Common myeloid progenitor, CD34-positive (primary cell): ENCODE results near the gene CAMK1D.

Experiments
- CTCF ChIA-PET: fragments of 350-600 bp; sonication (Branson Sonifier 250); formaldehyde crosslinking; loops from one replicate; lab custom pipeline; 2021; ENCODE audit warnings: antibody characterized with exemption; lab: Charles Lee
- POLR2A ChIA-PET: fragments of 350-600 bp; sonication (Branson Sonifier 250); formaldehyde crosslinking; loops from one replicate; lab custom pipeline; 2021; ENCODE audit warnings: antibody characterized with exemption; lab: Charles Lee
- DNase-seq, 3 donors: peaks; one replicate each; pipeline versions ENCODE4 v3.0.0 to v3.0.0-alpha.2; 2013
- H3K27ac ChIP-seq, 2 experiments: 1 replicate in 1 of 2; 2 replicates in 1 of 2; pipeline ENCODE4 v1.7.0; 2013; ENCODE audit warnings: inconsistent platforms in 2 of 2, low read length in 2 of 2, mild to moderate bottlenecking in 2 of 2, low read depth in 1 of 2, moderate library complexity in 1 of 2; ENCODE audit not compliant: severe bottlenecking in 2 of 2, insufficient read depth in 1 of 2, poor library complexity in 1 of 2
- H3K27me3 ChIP-seq, 5 experiments: replicated peaks in 2 of 5; 1 replicate in 3 of 5; 2 replicates in 2 of 5; pipeline versions ENCODE4 v1.6.1 to v1.7.0; 2013; ENCODE audit warnings: low read length in 4 of 5, mild to moderate bottlenecking in 2 of 5, moderate library complexity in 2 of 5, inconsistent platforms in 1 of 5; ENCODE audit not compliant: insufficient read depth in 5 of 5, control insufficient read depth in 4 of 5
- H3K36me3 ChIP-seq, 4 experiments: 1 replicate in 2 of 4; 2 replicates in 2 of 4; pipeline versions ENCODE4 v1.6.1 to v1.7.0; 2013; ENCODE audit warnings: low read length in 3 of 4, control low read depth in 1 of 4, mild to moderate bottlenecking in 1 of 4; ENCODE audit not compliant: control insufficient read depth in 4 of 4, insufficient read depth in 4 of 4
- H3K4me1 ChIP-seq, 4 experiments: 1 replicate in 3 of 4; 2 replicates in 1 of 4; pipeline versions ENCODE4 v1.6.1 to v1.7.1; 2013; ENCODE audit warnings: low read length in 3 of 4, mild to moderate bottlenecking in 3 of 4, control low read depth in 1 of 4, inconsistent platforms in 1 of 4, moderate library complexity in 1 of 4; ENCODE audit not compliant: control insufficient read depth in 4 of 4, insufficient read depth in 4 of 4; ENCODE audit errors: control extremely low read depth in 1 of 4
- H3K4me3 ChIP-seq, 7 experiments: 1 replicate in 4 of 7; 2 replicates in 3 of 7; pipeline versions ENCODE4 v1.5.1 to v1.7.0; 2013; ENCODE audit warnings: mild to moderate bottlenecking in 7 of 7, low read length in 6 of 7, moderate library complexity in 6 of 7, inconsistent platforms in 2 of 7, low read depth in 2 of 7, control low read depth in 1 of 7; ENCODE audit not compliant: insufficient read depth in 4 of 7, control insufficient read depth in 1 of 7; ENCODE audit errors: extremely low read depth in 1 of 7
- H3K9me3 ChIP-seq, 5 experiments: 1 replicate in 4 of 5; 2 replicates in 1 of 5; pipeline versions ENCODE4 v1.6.1 to v1.7.1; 2013; ENCODE audit warnings: low read length in 4 of 5, mild to moderate bottlenecking in 2 of 5, inconsistent platforms in 1 of 5, low read depth in 1 of 5, moderate library complexity in 1 of 5; ENCODE audit not compliant: control insufficient read depth in 4 of 5, insufficient read depth in 2 of 5; ENCODE audit errors: control extremely low read depth in 1 of 5
- WGBS: methylation state at CpG from one replicate; pipeline ENCODE4 v1.1.5; 2013; ENCODE audit not compliant: insufficient coverage; 5-methylcytosine and 5-hydroxymethylcytosine counted together

Gene CAMK1D

GRCh38 chr10:12650122-12650521, 300.8 kb downstream of the CAMK1D start:
- no peak for DNase-seq
- Histone ChIP-seq H3K4me3 (no peak overlapping the region), H3K9me3 (peaks cover 0 to 12% (median 6%) of the 10 kb centered on the region in 5 experiments), H3K27me3 (no peaks in the 10 kb centered on the region), H3K36me3 (peaks cover 0 to 13% (median 5%) of the 10 kb centered on the region in 4 experiments), H3K4me1 (no peaks in the 10 kb centered on the region), H3K27ac (no peak overlapping the region)
- WGBS: 99% methylated on average over 7 of the region's 8 CpGs
- ChIA-PET CTCF (interaction anchor here (1.1 kb wide), 1 partner anchor 58 kb away, joined by 3 read pairs; no protein-coding TSS in a partner anchor), POLR2A (no interaction called here)

- Histone ChIP-seq H3K27ac (no peak overlapping the region), H3K4me3 (no peak overlapping the region), H3K36me3 (peaks cover 0 to 15% (median 5%) of the 10 kb centered on the region in 4 experiments), H3K4me1 (no peaks in the 10 kb centered on the region), H3K27me3 (no peaks in the 10 kb centered on the region), H3K9me3 (peaks cover 0 to 12% (median 6%) of the 10 kb centered on the region in 5 experiments)
- no peak for DNase-seq
- 94% methylated on average over 18 of the region's 20 CpGs for WGBS
- ChIA-PET POLR2A (no interaction called here), CTCF (interaction anchor here (0.6 kb wide), 1 partner anchor 183 kb away, joined by 3 read pairs; no protein-coding TSS in a partner anchor)
Observed at GRCh38 chr10:12650538-12651298, 301.4 kb downstream of the CAMK1D start.

GRCh38 chr10:12655940-12656339, 306.6 kb downstream of the CAMK1D start:
- ChIA-PET CTCF (interaction anchor here (0.6 to 2.5 kb wide), 34 partner anchors 9 to 460 kb away, joined by 3 to 17 read pairs (median 4); partner anchors contain the start of genes CDC123 and NUDT5), POLR2A (interaction anchor here (1.0 kb wide), 1 partner anchor 392 kb away, joined by 3 read pairs; no protein-coding TSS in a partner anchor)
- 85% methylated on average over 2 of the region's 2 CpGs for WGBS
- DNase-seq: no peak
- no peak overlapping the region for H3K27ac ChIP-seq
- peaks cover 0 to 12% (median 6%) of the 10 kb centered on the region in 5 experiments for H3K9me3 ChIP-seq
- no peak overlapping the region for H3K4me3 ChIP-seq
- no peaks in the 10 kb centered on the region for H3K4me1 ChIP-seq
- peaks cover 0 to 8% (median 5%) of the 10 kb centered on the region in 4 experiments for H3K36me3 ChIP-seq
- no peaks in the 10 kb centered on the region for H3K27me3 ChIP-seq

GRCh38 chr10:12656518-12657142, 307.3 kb downstream of the CAMK1D start:
- WGBS: no CpG with 5 or more reads among the region's 4 CpGs
- Histone ChIP-seq H3K9me3 (peaks cover 0 to 12% (median 6%) of the 10 kb centered on the region in 5 experiments), H3K4me1 (no peaks in the 10 kb centered on the region), H3K36me3 (peaks cover 0 to 8% (median 5%) of the 10 kb centered on the region in 4 experiments), H3K27ac (no peak overlapping the region), H3K27me3 (no peaks in the 10 kb centered on the region), H3K4me3 (no peak overlapping the region)
- ChIA-PET POLR2A (interaction anchor here (0.8 to 1.0 kb wide), 2 partner anchors 392 to 442 kb away, joined by 3 read pairs; no protein-coding TSS in a partner anchor), CTCF (interaction anchor here (0.6 to 2.5 kb wide), 36 partner anchors 9 to 461 kb away, joined by 3 to 17 read pairs (median 4); partner anchors contain the start of genes CDC123 and NUDT5)
- peak; percentile 66 to 84 (median 83) for DNase-seq

GRCh38 chr10:12657489-12657888, 308.1 kb downstream of the CAMK1D start:
- WGBS: 100% methylated on average over 1 of the region's 2 CpGs

GRCh38 chr10:12658526-12658925, 309.2 kb downstream of the CAMK1D start:
- 100% methylated on average over 6 of the region's 6 CpGs for WGBS
- Histone ChIP-seq H3K36me3 (peaks cover 0 to 7% (median 2%) of the 10 kb centered on the region in 4 experiments), H3K4me3 (no peak overlapping the region), H3K27ac (no peak overlapping the region), H3K4me1 (no peaks in the 10 kb centered on the region), H3K9me3 (peaks cover 0 to 12% (median 6%) of the 10 kb centered on the region in 5 experiments), H3K27me3 (no peaks in the 10 kb centered on the region)
- ChIA-PET POLR2A (interaction anchor here (0.7 kb wide), 1 partner anchor 528 kb away, joined by 3 read pairs; no protein-coding TSS in a partner anchor), CTCF (interaction anchor here (1.4 kb wide), 1 partner anchor 444 kb away, joined by 4 read pairs; no protein-coding TSS in a partner anchor)
- DNase-seq: no peak

More at GRCh38 chr10:12657489-12657888, 308.1 kb downstream of the CAMK1D start:
- no peak for DNase-seq
- Histone ChIP-seq H3K9me3 (peaks cover 0 to 12% (median 6%) of the 10 kb centered on the region in 5 experiments), H3K4me1 (no peaks in the 10 kb centered on the region), H3K27me3 (no peaks in the 10 kb centered on the region), H3K4me3 (no peak overlapping the region), H3K27ac (no peak overlapping the region), H3K36me3 (peaks cover 0 to 8% (median 5%) of the 10 kb centered on the region in 4 experiments)
- CTCF ChIA-PET: interaction anchor here (0.6 to 2.5 kb wide), 15 partner anchors 10 to 444 kb away, joined by 3 to 17 read pairs (median 5); no protein-coding TSS in a partner anchor
- POLR2A ChIA-PET: no interaction called here
